Measurements from ENCODE around the gene KSR2. TPM values are rescaled to one million over a fixed set of nuclear protein-coding genes. Genes with fewer than 3 reads are reported as not detected.

KSR2 gene
- total RNA-seq, 2 donors from 2014 or later, result 0.07 TPM; not detected in 1

- Histone ChIP-seq H3K4me3 (no peak overlapping the region), H3K36me3 (no peaks in the 10 kb centered on the region), H3K4me1 (ENCODE audit: control insufficient read depth in 1 of 2, low read depth in 2 of 2) (peaks cover 0 to 2% of the 10 kb centered on the region in 2 donors), H3K9me3 (no peaks in the 10 kb centered on the region), H3K27me3 (replicated peaks; ENCODE audit: insufficient read depth) (no peaks in the 10 kb centered on the region), H3K27ac (no peak overlapping the region)
- DNase-seq (ENCODE audit: low spot score) (no peak), ATAC-seq (ENCODE audit: insufficient number of reproducible peaks, low FRiP score, low read depth) (no peak)
- no peak for TF ChIP-seq CTCF (IDR thresholded peaks at IDR 0.05)
Measured at GRCh38 chr12:117680312-117680711, 288.5 kb downstream of the KSR2 start.

DNA sequence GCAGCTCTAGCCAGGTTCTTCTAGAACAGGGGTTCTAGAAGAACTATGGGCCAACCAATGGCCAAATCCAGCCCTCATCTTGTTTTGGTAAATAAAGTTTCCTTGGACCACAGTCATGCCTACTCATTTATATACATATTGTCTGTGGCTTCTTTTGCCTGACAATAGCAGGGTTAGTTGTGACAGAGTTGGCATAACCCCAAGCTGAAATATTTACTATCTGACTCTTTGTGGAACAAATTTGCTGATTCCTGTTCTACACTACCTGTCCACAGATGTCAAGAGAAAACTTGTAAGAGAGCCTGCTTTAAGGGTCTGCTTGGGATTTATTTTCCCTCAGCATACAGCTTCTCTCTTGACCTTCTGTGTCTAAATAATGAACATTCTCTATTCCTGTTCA lies 289.0 kb downstream of the KSR2 start:
- Histone ChIP-seq H3K4me1 (ENCODE audit: control insufficient read depth in 1 of 2, low read depth in 2 of 2) (no peaks in the 10 kb centered on the region), H3K27me3 (replicated peaks; ENCODE audit: insufficient read depth) (no peaks in the 10 kb centered on the region), H3K9me3 (no peaks in the 10 kb centered on the region), H3K27ac (no peak overlapping the region), H3K36me3 (no peaks in the 10 kb centered on the region), H3K4me3 (no peak overlapping the region)
- ATAC-seq (ENCODE audit: insufficient number of reproducible peaks, low FRiP score, low read depth), result no peak
- no peak for TF ChIP-seq CTCF (IDR thresholded peaks at IDR 0.05)
- DNase-seq (ENCODE audit: low spot score), result no peak

GRCh38 chr12:117674763-117675162 lies 294.0 kb downstream of the KSR2 start:
- no peaks in the 10 kb centered on the region for H3K9me3 ChIP-seq

DNA sequence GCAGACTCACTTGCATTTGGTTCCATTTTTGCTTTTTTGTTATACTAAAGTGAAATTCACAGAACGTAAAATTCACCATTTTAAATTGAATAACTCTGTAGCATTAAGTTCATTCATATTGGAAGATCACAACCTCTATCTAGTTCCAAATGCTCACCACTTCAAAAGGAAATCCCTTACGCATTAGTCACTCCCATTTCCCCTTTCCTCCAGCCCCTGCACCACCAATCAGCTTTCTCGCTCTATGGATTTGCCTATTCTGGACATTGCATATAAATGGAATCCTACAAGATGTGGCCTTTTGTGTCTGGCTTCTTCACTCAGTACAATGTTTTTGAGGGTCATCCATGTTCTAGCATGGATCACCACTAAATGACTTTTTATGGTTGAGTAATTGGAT lies 294.5 kb downstream of the KSR2 start:
- H3K27ac ChIP-seq, result no peak overlapping the region
- TF ChIP-seq CTCF (IDR thresholded peaks at IDR 0.05), result no peak
- no peaks in the 10 kb centered on the region for H3K27me3 ChIP-seq (replicated peaks; ENCODE audit: insufficient read depth)
- ATAC-seq (ENCODE audit: insufficient number of reproducible peaks, low FRiP score, low read depth) (no peak), DNase-seq (ENCODE audit: low spot score) (no peak)
- no peaks in the 10 kb centered on the region for H3K36me3 ChIP-seq
- H3K4me1 ChIP-seq (ENCODE audit: control insufficient read depth in 1 of 2, low read depth in 2 of 2), result no peaks in the 10 kb centered on the region
- no peak overlapping the region for H3K4me3 ChIP-seq
- H3K9me3 ChIP-seq, result no peaks in the 10 kb centered on the region

More at GRCh38 chr12:117674763-117675162, 294.0 kb downstream of the KSR2 start:
- ATAC-seq (ENCODE audit: insufficient number of reproducible peaks, low FRiP score, low read depth) (no peak), DNase-seq (ENCODE audit: low spot score) (no peak)
- Histone ChIP-seq H3K36me3 (no peaks in the 10 kb centered on the region), H3K27me3 (replicated peaks; ENCODE audit: insufficient read depth) (no peaks in the 10 kb centered on the region), H3K4me1 (ENCODE audit: control insufficient read depth in 1 of 2, low read depth in 2 of 2) (no peaks in the 10 kb centered on the region), H3K27ac (no peak overlapping the region), H3K4me3 (no peak overlapping the region)
- TF ChIP-seq CTCF (IDR thresholded peaks at IDR 0.05), result no peak

DNA sequence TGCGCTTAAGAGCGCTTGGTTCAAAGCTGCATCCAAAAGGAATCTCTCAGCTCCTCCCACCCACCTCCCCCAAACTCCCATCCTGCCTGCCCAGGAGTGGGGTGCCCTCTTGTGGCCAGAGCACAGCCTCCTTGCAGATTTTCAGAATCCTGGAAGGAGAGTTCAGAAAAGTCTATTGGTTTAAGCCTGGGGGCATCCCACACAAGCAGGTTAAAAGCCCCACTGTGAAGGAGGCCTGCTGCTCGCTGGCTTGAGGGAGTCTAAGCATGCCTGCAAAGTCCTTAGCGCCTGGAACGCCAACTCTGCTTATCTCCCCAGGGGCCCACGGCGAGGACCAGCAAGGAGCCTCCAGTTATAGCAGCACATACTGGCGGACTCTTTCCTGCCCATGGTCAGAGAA lies 297.1 kb downstream of the KSR2 start:
- H3K27me3 ChIP-seq (replicated peaks; ENCODE audit: insufficient read depth), result no peaks in the 10 kb centered on the region
- ATAC-seq (ENCODE audit: insufficient number of reproducible peaks, low FRiP score, low read depth) (no peak), DNase-seq (ENCODE audit: low spot score) (no peak)
- no peak overlapping the region for H3K27ac ChIP-seq
- H3K36me3 ChIP-seq, result no peaks in the 10 kb centered on the region
- H3K9me3 ChIP-seq, result no peaks in the 10 kb centered on the region
- H3K4me1 ChIP-seq (ENCODE audit: control insufficient read depth in 1 of 2, low read depth in 2 of 2), result no peaks in the 10 kb centered on the region
- H3K4me3 ChIP-seq, result no peak overlapping the region
- TF ChIP-seq CTCF (IDR thresholded peaks at IDR 0.05), result no peak
